ENCODE data around the gene NATD1. TPM values are rescaled to one million over a fixed set of nuclear protein-coding genes. Genes with fewer than 3 reads are reported as not detected.
A peak's percentile ranks its signal among the peaks of the same experiment; 100 is the strongest.
"Not testable (repeated sequence)": the region's sequence is repeated elsewhere in the genome, so short reads cannot be mapped to it uniquely, and the experiment has no call there.

The NATD1 gene
- total and polyA plus RNA-seq, 11 donors = 8.0 to 38.4 (median 18.7) TPM

DNA sequence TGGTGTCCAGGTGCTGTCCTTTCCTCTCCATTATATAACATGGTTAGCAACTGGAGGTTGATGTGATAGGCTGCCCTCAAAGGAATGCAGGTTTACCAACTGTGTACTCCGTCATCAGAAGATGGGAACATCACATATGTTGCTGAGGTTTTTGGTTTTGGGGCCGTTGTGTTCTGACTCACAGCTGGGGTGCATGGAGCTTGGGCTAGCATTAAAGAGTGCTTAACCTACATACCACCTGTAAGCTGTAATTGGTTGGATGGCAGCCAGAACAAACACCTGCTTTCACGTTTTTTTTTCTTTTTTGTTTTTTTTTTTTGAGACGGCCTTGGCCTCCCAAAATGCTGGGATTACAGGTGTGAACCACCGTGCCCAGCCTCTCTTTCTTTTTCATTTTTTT, 60.2 kb downstream of the NATD1 start:
- Histone ChIP-seq H3K27me3 (no peaks in the 10 kb centered on the region), H3K36me3 (peaks cover 0 to 62% (median 36%) of the 10 kb centered on the region in 9 donors), H3K9me3 (no peaks in the 10 kb centered on the region), H3K4me3 (no peak overlapping the region), H3K27ac (no peak overlapping the region), H3K4me1 (peaks cover 0 to 41% (median 24%) of the 10 kb centered on the region in 12 donors)
- no peak for ATAC-seq
- intact Hi-C loops (cut with DNase I) = no loop called here
- TF ChIP-seq, protein P1, sequence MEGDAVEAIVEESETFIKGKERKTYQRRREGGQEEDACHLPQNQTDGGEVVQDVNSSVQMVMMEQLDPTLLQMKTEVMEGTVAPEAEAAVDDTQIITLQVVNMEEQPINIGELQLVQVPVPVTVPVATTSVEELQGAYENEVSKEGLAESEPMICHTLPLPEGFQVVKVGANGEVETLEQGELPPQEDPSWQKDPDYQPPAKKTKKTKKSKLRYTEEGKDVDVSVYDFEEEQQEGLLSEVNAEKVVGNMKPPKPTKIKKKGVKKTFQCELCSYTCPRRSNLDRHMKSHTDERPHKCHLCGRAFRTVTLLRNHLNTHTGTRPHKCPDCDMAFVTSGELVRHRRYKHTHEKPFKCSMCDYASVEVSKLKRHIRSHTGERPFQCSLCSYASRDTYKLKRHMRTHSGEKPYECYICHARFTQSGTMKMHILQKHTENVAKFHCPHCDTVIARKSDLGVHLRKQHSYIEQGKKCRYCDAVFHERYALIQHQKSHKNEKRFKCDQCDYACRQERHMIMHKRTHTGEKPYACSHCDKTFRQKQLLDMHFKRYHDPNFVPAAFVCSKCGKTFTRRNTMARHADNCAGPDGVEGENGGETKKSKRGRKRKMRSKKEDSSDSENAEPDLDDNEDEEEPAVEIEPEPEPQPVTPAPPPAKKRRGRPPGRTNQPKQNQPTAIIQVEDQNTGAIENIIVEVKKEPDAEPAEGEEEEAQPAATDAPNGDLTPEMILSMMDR (IDR thresholded peaks at IDR 0.05) = no peak
- no peak for TF ChIP-seq POLR2A (IDR thresholded peaks at IDR 0.05)
- 83 to 88% (median 85%) methylated on average over 5 of the region's 5 CpGs for WGBS, 4 donors
- DNase-seq = no peak

DNA sequence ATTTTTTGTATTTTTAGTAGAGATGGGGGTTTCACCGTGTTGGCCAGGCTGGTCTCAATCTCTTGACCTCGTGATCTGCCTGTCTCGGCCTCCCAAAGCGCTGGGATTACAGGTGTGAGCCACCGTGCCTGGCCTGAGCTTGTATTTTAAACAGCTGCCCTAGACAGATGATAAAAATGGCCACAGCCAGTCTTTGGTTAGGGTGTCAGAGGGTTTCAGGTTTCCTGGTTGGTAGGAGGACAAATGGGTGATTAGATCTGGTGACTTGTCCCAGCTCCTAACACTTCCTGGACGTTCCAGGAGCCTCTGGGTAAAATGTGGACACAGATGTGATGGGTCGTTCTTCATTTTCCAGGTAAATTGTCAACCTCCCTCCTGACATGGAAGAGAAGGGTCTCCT, 60.8 kb downstream of the NATD1 start:
- H3K27me3 ChIP-seq; H3K9me3 ChIP-seq; intact Hi-C loops (cut with DNase I); DNase-seq; ATAC-seq; H3K4me3 ChIP-seq: not testable (repeated sequence)
- Histone ChIP-seq H3K27ac (peak overlapping the region in 1 of 12 donors; percentile 20), H3K4me1 (peaks cover 0 to 41% (median 24%) of the 10 kb centered on the region in 12 donors), H3K36me3 (peaks cover 0 to 56% (median 30%) of the 10 kb centered on the region in 9 donors)
- WGBS, 4 donors = 91 to 95% (median 94%) methylated on average over 7 of the region's 7 CpGs

DNA sequence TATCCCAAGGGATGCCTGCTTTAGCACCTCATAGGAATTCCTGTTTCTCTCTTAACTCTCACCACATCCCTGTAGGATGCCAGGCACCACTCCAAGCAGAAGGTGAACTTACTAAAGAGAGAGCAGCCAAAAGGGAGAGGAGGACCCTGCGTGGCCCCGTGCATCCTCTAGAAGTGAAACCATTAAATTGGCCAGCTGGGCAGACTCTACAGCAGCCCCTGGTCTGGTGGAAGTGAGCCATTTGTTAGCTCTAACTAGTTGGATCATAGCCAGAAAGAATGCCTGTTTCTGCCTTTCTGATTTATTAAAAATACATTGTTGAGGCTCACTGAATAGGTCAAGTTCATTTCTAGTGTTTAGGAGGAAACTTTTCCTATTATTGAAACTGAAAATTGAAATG, 61.5 kb downstream of the NATD1 start:
- intact Hi-C loops (cut with DNase I) = no loop called here
- H3K4me1 ChIP-seq = peaks cover 0 to 44% (median 27%) of the 10 kb centered on the region in 12 donors
- no peak for TF ChIP-seq POLR2A (IDR thresholded peaks at IDR 0.05)
- TF ChIP-seq, protein P1 (IDR thresholded peaks at IDR 0.05) = no peak
- peaks cover 0 to 49% (median 23%) of the 10 kb centered on the region in 9 donors for H3K36me3 ChIP-seq
- no peak overlapping the region for H3K4me3 ChIP-seq
- H3K9me3 ChIP-seq = no peaks in the 10 kb centered on the region
- no peaks in the 10 kb centered on the region for H3K27me3 ChIP-seq
- WGBS, 4 donors = 52 to 73% (median 52%) methylated on average over 2 of the region's 2 CpGs
- ATAC-seq = peak in 1 of 4 donors; percentile 49
- DNase-seq = no peak
- H3K27ac ChIP-seq = peak overlapping the region in 5 of 12 donors; percentile 0 to 39 (median 20)

DNA sequence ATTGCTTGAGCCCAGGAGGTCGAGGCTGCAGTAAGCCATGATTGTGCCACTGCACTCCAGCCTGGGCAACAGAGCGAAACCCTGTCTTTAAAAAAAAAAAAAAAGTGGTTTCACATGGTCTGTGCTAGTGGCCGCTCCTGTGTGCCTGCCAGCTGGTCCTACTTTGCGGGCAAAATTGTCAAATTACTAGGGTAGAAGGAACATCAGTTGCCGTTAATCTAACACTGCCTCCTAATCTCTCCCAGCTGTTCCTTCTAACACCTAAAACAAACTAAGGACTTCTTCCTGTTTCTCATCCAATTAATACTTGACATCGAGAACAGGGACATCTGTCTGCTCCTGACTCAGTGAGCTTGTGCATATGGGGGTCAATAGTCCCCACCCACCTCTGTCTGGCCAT, 63.1 kb downstream of the NATD1 start:
- ATAC-seq (no peak), DNase-seq (no peak)
- H3K9me3 ChIP-seq = no peaks in the 10 kb centered on the region
- intact Hi-C loops (cut with DNase I) = no loop called here
- WGBS, 4 donors = 91 to 95% (median 94%) methylated on average over 6 of the region's 6 CpGs
- TF ChIP-seq, protein P1 (IDR thresholded peaks at IDR 0.05) = no peak
- no peak for TF ChIP-seq POLR2A (IDR thresholded peaks at IDR 0.05)
- H3K27me3 ChIP-seq = no peaks in the 10 kb centered on the region
- no peak overlapping the region for H3K4me3 ChIP-seq
- peaks cover 0 to 61% (median 33%) of the 10 kb centered on the region in 9 donors for H3K36me3 ChIP-seq
- H3K4me1 ChIP-seq = peaks cover 0 to 48% (median 32%) of the 10 kb centered on the region in 12 donors
- no peak overlapping the region for H3K27ac ChIP-seq

DNA sequence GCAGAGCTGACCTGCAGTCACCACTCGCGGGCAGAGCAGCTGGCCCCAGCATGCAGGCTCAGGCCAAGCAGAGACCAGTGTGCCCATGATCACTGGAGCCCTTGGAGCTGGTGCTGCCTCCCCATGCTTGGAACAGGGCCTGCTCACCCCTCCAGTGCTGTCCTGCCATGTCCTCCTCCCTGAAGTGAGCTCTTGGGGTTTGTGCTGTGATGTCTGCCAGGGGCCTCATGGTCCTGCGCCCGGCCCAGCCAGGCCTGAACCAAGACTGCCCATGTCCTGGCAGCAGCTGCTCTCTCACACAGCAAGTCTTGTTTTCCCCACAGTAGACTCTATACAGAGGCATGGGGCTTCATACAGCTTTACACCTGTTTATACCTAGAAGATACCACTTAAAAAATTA, 63.8 kb downstream of the NATD1 start:
- H3K4me1 ChIP-seq = peaks cover 0 to 42% (median 28%) of the 10 kb centered on the region in 12 donors
- no peak for ATAC-seq
- intact Hi-C loops (cut with DNase I) = no loop called here

More for the DNA sequence above, 63.8 kb downstream of the NATD1 start:
- Histone ChIP-seq H3K27ac (no peak overlapping the region), H3K9me3 (no peaks in the 10 kb centered on the region), H3K36me3 (peaks cover 0 to 68% (median 40%) of the 10 kb centered on the region in 9 donors), H3K4me3 (no peak overlapping the region), H3K27me3 (no peaks in the 10 kb centered on the region)
- no peak for TF ChIP-seq POLR2A (IDR thresholded peaks at IDR 0.05)
- TF ChIP-seq, protein P1 (IDR thresholded peaks at IDR 0.05) = no peak
- no peak for DNase-seq
- 94 to 98% (median 97%) methylated on average over 4 of the region's 4 CpGs for WGBS, 4 donors
